ENCODE data around the gene TPM1. TPM values are rescaled to one million over a fixed set of nuclear protein-coding genes. Genes with fewer than 3 reads are reported as not detected.
A peak's percentile ranks its signal among the peaks of the same experiment; 100 is the strongest.

The TPM1 gene
- total RNA-seq, 4 donors from 2014 or later: 167 to 702 (median 252) TPM

DNA sequence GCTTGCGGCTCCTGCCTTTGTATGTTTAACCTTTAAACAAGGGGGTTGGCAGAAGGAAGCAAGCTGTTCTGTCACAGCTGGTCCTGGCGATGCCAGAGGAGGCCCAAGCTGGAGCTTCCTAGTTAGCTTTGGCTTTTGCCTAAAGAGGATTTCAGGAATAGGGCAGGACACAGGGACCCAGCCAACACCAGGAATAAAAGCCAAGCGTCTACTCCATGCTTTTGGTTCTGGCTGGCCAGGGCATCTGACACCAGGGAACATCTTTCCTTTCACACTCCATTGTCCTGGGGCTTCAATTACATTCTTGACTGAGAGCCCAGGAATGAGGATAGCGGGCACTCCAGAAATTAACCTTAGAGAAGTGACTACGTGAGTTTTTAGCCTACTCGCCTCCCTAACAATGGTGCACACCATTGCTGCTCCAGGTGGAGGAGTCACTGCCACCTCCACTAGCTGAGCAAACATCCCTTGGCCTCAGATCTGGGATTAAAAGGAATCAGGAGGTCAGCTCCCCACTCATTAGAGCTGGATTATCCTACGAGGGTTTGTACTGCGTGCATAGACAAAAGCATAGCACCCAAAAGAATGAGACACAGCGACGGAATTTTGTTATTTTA lies 38.2 kb downstream of the TPM1 start:
- ATAC-seq (ENCODE audit: low FRiP score): no peak
- DNase-seq (ENCODE audit: low spot score): no peak
- TF ChIP-seq, protein P1, sequence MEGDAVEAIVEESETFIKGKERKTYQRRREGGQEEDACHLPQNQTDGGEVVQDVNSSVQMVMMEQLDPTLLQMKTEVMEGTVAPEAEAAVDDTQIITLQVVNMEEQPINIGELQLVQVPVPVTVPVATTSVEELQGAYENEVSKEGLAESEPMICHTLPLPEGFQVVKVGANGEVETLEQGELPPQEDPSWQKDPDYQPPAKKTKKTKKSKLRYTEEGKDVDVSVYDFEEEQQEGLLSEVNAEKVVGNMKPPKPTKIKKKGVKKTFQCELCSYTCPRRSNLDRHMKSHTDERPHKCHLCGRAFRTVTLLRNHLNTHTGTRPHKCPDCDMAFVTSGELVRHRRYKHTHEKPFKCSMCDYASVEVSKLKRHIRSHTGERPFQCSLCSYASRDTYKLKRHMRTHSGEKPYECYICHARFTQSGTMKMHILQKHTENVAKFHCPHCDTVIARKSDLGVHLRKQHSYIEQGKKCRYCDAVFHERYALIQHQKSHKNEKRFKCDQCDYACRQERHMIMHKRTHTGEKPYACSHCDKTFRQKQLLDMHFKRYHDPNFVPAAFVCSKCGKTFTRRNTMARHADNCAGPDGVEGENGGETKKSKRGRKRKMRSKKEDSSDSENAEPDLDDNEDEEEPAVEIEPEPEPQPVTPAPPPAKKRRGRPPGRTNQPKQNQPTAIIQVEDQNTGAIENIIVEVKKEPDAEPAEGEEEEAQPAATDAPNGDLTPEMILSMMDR (IDR thresholded peaks at IDR 0.05): no peak

DNA sequence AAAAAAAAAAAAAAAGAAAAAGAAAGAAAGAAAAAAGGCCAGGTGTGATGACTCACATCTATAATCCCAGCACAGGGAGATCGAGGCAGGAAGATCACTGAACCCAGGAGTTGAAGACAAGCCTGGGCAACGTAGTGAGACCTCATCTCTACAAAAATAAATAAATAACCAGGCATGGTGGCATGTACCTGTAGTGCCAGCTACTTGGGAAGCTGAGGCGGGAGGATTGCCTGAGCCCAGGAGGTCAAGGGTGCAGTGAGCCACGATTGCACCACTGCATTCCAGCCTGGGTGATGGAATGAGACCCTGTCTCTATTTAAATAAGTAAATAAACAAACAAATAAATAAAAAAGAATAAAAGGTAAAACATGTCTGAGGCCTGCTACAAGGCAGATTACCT lies 39.8 kb downstream of the TPM1 start:
- no peak for ATAC-seq (ENCODE audit: low FRiP score)
- no peak for DNase-seq (ENCODE audit: low spot score)
- TF ChIP-seq, protein P1 (IDR thresholded peaks at IDR 0.05): no peak

DNA sequence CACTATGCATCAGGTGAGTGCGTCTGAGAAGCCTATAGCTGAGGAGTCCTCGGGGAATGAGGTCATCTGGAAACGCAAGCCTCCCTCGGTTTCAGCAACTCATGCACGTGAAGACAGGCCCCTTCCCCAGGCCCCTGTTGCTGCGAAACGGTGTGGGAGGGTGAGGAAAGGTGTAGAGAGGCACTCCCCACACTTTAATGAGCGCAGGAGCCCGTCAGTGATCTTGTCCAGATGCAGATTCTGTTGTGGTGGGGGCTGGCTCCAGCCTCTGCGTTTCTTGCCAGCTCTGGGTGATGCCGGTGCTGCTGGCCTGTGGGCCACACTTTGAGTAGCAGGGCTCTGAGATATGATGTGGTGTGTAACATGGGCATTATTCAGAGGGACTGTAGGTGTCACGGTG lies 40.5 kb downstream of the TPM1 start:
- TF ChIP-seq, protein P1 (IDR thresholded peaks at IDR 0.05): no peak
- peak; percentile 39 for ATAC-seq (ENCODE audit: low FRiP score)
- no peak for DNase-seq (ENCODE audit: low spot score)

DNA sequence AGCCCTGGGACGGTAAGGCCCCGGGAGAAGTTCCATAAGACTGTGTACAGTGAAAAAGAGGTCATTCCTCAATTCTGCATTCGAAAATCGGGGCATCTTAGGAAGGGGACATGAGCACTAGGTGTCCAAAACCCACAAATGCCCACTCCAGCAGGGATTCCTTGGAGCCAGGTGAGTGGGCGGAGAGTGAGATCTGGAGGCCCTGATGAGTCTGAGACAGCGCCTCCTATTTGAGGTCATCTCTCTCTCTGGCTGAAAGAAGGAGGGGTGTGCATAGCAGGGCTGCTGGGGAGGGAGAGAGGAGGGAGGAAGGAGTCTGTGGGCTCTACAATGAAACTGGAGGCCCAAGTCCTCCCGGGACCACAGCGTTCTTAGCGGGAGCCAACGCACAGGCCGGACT lies 41.0 kb downstream of the TPM1 start:
- peak; percentile 45 for ATAC-seq (ENCODE audit: low FRiP score)
- TF ChIP-seq, protein P1 (IDR thresholded peaks at IDR 0.05): no peak
- DNase-seq (ENCODE audit: low spot score): no peak

DNA sequence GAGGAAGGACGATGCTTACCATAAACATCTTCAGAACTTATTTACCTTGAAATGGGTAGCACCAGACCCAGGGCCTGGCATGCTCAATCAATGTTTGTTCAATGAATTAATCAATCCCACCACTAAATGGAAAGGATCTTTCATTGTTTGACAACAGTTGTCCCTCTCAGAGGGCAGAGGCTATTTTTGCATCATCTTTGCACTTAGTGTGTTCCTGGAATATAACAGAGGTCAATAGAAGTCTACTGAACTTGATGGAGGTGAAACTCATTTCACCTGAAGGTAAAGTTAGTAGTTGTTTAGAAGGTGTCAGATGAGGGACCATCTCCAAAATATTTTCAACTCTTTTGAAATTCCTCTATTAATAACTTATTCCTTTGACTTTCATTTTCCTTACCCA lies 42.3 kb downstream of the TPM1 start:
- DNase-seq (ENCODE audit: low spot score) (no peak), ATAC-seq (ENCODE audit: low FRiP score) (no peak)
- TF ChIP-seq, protein P1 (IDR thresholded peaks at IDR 0.05): no peak

DNA sequence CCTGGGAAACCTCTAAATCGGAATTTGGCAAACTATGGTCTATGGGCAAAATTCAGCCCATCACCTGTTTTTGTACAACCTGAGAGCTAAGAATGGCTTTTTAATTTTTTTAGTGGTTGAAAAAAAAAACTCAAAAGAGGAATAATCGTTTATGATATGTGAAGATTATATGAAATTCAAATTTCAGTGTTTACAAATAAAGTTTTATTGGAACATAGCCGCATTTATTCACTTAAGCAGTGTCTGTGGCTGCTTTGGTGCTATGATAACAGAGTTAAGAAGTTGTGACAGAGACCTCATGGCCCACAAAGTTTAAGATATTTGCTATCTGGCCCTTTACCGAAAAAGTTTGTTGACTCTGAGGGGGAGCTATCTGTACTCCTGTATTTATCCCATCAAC lies 42.7 kb downstream of the TPM1 start:
- no peak for ATAC-seq (ENCODE audit: low FRiP score)
- TF ChIP-seq, protein P1 (IDR thresholded peaks at IDR 0.05): no peak
- no peak for DNase-seq (ENCODE audit: low spot score)

DNA sequence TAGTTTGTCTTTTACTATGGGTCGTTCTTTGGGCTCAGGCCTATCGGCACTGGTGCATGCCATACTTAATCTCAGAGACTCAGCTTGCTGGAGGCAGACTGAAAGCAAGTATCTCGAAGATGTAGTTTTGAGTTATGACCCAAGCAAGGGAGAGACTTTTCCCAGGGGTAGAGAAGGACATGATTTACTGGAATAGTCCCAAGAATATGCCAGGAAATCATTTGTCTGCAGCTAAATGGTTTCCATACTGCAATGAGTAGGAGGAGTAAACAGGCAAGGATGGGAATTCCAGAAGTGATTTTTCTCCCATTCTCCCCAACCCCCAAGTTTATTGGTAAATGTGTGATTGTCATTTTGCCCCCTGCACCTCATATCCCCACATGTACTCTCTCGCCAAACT lies 43.7 kb downstream of the TPM1 start:
- ATAC-seq (ENCODE audit: low FRiP score) (no peak), DNase-seq (ENCODE audit: low spot score) (no peak)
- TF ChIP-seq, protein P1 (IDR thresholded peaks at IDR 0.05): no peak
